Ammon's horn (tissue), 1 donor: Measurements from ENCODE around the gene SAMD4A.

Source experiments
- DNase-seq: peaks from one replicate; pipeline ENCODE4 v3.0.0-alpha.2; 2016; ENCODE audit warnings: low spot score

SAMD4A gene

GRCh38 chr14:54566410-54567223 lies at the start of gene SAMD4A:
Gene SAMD4A, plus strand, starts transcription at chr14:54567128. Its CDS starts 789 bp downstream, at chr14:54567917.
- peak; percentile 88 for DNase-seq

GRCh38 chr14:54524410-54524809 lies 42.5 kb upstream of the SAMD4A start:
- DNase-seq = no peak

- no peak for DNase-seq
Observed at GRCh38 chr14:54528973-54529372, 38.0 kb upstream of the SAMD4A start.

- DNase-seq = no peak
Observed at GRCh38 chr14:54529811-54530210, 37.1 kb upstream of the SAMD4A start.

GRCh38 chr14:54532111-54533012 lies 34.6 kb upstream of the SAMD4A start:
- no peak for DNase-seq

GRCh38 chr14:54533100-54533499 lies 33.8 kb upstream of the SAMD4A start:
- DNase-seq = no peak

- no peak for DNase-seq
Observed at GRCh38 chr14:54535126-54535525, 31.8 kb upstream of the SAMD4A start.

- DNase-seq = no peak
Observed at GRCh38 chr14:54535646-54536045, 31.3 kb upstream of the SAMD4A start.

GRCh38 chr14:54537651-54538050 lies 29.3 kb upstream of the SAMD4A start:
- DNase-seq = no peak

GRCh38 chr14:54538055-54538454 lies 28.9 kb upstream of the SAMD4A start:
- DNase-seq = no peak

GRCh38 chr14:54547583-54547982 lies 19.3 kb upstream of the SAMD4A start:
- no peak for DNase-seq

GRCh38 chr14:54548491-54548890 lies 18.4 kb upstream of the SAMD4A start:
- DNase-seq = no peak

- no peak for DNase-seq
Observed at GRCh38 chr14:54549862-54550261, 17.1 kb upstream of the SAMD4A start.

- DNase-seq = no peak
Observed at GRCh38 chr14:54550514-54550913, 16.4 kb upstream of the SAMD4A start.

GRCh38 chr14:54554401-54554800 lies 12.5 kb upstream of the SAMD4A start:
- peak; percentile 29 for DNase-seq

GRCh38 chr14:54555651-54556050 lies 11.3 kb upstream of the SAMD4A start:
- no peak for DNase-seq

GRCh38 chr14:54556535-54556934 lies 10.4 kb upstream of the SAMD4A start:
- DNase-seq = no peak

- DNase-seq = no peak
Observed at GRCh38 chr14:54562334-54562733, 4.6 kb upstream of the SAMD4A start.

- peak; percentile 29 for DNase-seq
Observed at GRCh38 chr14:54564071-54564867, 2.7 kb upstream of the SAMD4A start.

- peak; percentile 62 for DNase-seq
Observed at GRCh38 chr14:54564868-54565784, 1.8 kb upstream of the SAMD4A start.

- peak; percentile 91 for DNase-seq
Observed at GRCh38 chr14:54565785-54566409, 1.0 kb upstream of the SAMD4A start.
